22Rv1 (cell line): ENCODE measurements around the gene MRPL55.

ENCODE experiments used
- H3K27ac ChIP-seq: fragments of 450-650 bp; 2 replicates; pipeline ENCODE4 v1.5.1; 2017
- CTCF ChIP-seq: fragments of 450-650 bp; IDR thresholded peaks from 2 replicates; pipeline ENCODE4 v1.5.1; 2017; ENCODE audit warnings: mild to moderate bottlenecking
- ZFX ChIP-seq: fragments of 450-650 bp; IDR thresholded peaks from 2 replicates; pipeline ENCODE4 v1.6.1; 2017; ENCODE audit warnings: antibody characterized with exemption, borderline replicate concordance

Gene MRPL55

GRCh38 chr1:228081144-228081543, 28.0 kb downstream of the MRPL55 start:
- H3K27ac ChIP-seq, result peak overlapping the region; percentile 95; the same call in 1 of the 2 replicates
- TF ChIP-seq CTCF (no peak), ZFX (no peak)

- no peak overlapping the region for H3K27ac ChIP-seq
- TF ChIP-seq ZFX, result no peak
- no peak for TF ChIP-seq CTCF
Observed at GRCh38 chr1:228079601-228080263, 29.4 kb downstream of the MRPL55 start.

- no peak for TF ChIP-seq CTCF
- no peak for TF ChIP-seq ZFX
- no peak overlapping the region for H3K27ac ChIP-seq
Observed at GRCh38 chr1:228079013-228079412, 30.1 kb downstream of the MRPL55 start.

DNA sequence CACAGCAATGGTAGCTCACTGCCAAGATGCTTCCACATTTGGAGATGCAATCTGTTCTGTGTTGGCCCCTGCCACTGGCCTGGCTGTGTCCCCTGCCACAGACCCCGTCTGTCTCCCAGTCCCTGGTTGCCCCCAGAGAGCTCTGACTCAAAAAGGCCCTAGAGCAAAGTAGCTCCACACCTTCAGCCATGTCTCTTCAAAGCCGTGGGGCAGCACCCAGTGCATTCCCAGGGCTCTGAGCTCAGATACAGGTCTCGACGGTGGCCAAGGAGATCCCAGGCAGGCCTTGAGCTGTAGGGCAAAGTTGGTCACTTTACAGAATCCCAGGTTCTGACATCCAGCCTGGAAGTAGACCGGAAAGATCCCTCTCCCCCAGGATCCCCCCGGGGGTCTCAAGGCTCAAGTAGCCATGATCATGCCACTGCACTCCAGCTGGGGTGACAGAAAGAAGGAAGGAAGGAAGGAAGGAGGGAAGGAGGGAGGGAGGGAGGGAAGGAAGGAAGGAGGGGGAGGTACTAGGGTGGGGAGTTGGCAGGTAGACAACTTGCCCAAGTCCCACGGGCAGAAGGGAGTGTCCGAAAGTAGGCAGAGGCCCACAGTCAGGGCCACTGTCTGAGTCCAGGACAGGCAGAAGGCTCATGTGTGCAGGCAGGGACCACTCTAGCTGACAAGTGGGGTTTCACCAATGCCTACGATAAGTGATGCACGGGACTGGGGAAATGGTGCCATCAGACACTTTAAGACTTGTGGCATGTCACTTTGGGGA, 31.4 kb downstream of the MRPL55 start:
- no peak overlapping the region for H3K27ac ChIP-seq
- TF ChIP-seq CTCF (no peak), ZFX (no peak)

DNA sequence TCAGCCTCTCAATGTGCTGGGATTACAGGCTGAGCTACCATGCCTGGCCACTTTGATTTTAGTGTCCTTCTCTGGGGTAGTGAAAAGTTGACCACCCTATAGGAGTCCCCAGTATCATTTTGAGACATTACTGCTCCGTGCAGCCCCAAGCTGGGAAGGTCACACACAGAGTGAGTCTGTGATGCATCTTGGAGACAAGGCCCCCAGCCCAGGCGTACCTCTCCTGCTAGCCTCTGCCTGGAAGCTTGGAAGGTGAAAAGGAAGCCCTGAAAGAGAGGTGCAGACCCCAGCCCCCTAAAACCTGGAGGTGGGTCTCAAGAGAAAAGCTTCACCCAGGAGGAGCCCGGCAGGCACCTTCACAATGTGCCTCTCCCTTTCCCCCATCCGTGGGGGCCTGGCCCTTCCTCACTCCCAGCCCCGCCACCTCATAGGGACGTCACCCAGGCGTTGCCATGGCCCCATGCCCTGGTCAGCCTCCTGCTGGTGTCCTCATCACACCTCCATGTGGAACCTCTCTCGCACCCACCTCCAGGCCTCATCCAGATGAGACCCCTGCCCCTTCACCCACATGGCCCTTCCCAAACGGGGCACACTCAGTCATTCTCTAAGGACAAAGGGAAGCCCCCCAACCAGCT, 32.2 kb downstream of the MRPL55 start:
- no peak overlapping the region for H3K27ac ChIP-seq
- TF ChIP-seq ZFX (no peak), CTCF (no peak)

DNA sequence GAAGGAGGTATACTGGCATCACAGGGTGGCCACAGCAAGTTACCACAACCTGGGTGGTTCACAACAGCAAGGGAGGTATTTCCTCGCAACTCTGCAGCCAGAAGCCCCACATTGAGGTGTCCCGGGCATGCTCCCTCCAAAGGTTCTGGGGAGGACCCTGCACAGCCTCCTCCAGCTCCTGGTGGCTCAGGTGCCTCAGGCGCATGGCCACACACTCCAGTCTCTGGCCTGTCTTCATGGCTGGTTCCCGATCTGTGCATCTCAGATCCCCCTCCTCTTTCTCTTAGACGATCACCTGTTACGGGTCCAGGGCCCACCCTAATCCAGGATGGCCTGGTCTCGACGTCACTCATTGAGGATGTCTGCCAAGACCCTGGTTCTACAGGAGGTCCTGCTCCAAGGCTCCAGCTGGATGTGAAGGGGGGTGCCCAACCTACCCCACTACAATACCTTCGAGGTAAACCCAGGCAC, 33.3 kb downstream of the MRPL55 start:
- TF ChIP-seq ZFX (no peak), CTCF (no peak)
- no peak overlapping the region for H3K27ac ChIP-seq
